GM18907 (cell line): ENCODE data around the gene OTUD4.

Source experiments
- ATAC-seq: cut with Tn5 transposase; IDR thresholded peaks from one replicate; pipeline ENCODE4 v1.9.1; 2021; ENCODE audit warnings: mild to moderate bottlenecking, moderate library complexity; ENCODE audit not compliant: unreplicated experiment

The OTUD4 gene

DNA sequence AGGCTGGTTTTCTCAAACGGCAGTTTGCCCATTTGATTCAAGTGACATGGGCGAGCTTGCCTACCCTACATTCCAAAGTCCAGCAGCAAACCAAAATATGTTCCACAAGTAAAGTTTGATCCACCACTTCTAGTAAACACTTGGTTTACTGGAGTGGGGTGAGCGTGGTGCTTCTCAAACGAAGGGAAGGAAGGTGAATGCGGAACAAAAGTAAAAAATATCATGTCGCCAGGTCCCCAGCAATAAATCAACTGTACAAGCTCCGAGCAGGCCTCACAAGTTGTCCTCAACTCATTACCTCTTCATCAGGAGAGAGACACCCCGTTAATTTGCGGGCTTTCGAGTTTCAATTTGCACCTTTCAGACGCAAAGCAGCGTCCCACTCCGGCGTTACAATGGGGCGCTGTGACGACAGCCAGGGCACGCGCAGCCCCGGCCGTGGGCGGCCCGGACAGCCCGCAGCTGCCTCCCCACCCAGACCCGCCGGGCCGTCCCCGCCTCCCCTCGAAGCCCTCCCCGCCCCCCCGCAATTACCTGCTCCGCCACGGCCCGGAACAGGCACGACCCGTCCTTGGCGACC lies 1.0 kb downstream of the OTUD4 start:
- ATAC-seq = peak; percentile 47

DNA sequence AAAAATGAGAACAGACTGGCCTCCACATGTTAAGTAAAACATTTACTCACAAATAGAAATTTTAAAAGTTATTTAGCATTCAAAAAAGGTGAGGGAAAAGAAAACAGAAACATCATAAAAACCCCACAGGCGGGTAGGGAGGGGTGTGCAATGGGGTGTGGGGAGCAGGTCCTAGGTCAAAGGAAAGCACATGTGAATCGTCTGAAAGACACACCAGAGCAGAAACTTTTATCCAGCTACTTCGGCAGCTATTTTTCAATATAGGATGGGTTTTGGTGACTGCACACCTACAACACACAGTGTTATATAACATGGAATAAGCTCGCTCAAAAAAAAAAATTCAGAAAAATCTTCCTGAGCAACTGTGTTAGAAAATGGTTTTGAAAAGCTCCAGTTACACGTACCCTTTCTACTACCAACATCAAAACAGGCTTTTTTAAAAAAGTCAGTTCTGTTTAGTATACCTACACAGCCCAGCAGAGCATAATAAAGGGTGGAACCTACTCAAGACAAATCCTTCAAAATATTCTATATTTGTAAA lies 1.6 kb downstream of the OTUD4 start:
- ATAC-seq = no peak

DNA sequence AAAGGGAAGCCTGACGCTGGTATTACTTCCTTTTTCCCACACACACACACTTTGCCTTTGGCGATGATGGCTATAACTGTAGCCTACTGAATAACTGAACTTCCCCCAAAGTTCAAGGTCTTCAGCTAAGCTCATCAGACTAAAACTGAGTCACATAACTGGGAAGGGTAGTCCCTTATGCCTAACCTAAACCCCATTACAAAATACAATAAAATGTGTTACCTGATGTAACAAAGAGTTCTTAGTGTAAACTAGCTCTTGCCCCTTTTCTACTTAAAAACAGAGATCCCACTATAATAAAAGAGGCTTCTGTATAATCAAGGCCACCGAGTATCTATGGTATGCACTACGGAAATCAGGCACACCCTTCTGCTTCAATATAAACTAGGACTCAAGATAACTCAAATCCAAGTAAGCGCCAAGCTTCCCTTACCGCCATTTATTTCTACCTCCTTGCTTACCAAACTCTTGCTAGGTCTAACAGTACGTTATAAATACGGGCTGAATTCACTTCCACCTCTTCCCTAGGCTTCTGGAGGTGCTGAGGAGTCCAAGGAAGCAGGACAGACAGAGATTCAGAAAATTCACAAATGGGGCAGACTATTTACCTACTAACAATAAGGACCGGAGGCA lies 2.4 kb downstream of the OTUD4 start:
- no peak for ATAC-seq

DNA sequence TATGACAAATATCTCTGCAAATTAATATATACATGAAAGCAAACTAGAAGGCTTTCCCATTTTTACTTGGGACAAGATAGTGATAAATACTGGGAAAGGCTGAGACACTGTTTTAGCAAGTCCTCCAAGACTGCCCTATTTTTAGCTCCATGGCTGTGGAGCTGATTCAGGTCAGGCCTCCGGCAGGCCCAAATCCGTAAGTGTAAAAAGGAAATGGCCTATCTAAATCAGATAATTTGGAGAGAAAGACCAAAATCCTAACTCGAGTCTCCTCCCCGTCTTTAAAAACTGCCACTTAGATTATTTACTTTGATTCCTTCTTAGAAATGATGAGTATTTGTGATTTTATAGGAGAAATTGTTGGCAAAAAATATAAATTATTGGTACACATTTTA lies 2.9 kb downstream of the OTUD4 start:
- ATAC-seq = no peak

DNA sequence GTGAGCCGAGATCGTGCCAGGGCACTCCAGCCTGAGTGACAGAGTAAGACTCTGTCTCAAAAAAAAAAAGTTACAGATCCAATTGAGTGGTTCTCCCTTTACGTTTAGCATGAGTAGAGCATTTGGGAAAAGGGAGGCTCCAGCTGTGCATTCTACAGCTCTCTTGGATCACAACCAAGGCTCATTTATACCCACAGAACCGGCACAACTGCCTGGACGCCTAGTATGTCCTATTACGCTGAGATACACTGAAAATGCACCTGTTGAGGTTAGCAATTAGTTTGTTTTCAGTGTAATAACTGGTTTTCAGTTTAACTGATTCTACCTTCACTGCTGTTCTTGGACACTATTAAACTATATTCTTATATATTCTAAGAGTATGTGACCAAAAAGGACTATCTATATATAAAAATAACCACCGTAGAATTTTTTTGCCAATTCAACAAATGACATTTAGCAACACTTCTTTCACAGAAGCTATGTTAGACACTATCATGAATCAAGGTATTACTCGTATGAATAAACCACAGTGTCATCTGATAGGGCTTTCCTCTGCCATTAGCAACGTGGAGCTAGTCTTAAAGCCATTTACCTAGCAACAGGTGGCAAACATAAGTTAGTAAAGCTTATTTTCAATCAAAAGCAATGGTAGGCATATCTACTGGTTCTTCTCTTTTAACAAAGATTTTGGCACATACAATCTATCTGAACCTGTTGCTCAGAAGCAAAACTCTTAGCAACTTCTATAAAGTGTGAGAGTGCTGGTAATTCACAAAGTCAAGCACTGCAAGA lies 3.6 kb downstream of the OTUD4 start:
- ATAC-seq = no peak

DNA sequence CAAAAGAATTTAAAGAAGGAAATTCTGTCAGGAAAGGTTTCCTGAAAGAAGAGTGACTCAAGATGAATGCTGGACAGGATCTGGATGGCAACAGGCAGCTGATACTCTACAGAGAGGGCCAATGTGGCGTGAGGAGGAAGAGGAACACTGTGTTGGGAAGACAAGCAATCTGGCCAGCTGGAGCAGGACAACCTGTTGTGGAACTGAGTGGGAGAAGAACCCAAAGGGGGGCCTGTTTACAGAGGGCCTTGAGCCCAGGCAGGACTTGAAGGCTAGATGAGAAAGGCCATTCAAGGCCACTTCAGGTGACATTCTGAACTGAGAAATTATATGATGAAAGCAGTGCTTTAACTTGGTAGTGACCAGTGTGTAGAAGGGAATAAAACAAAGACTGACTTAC lies 8.5 kb downstream of the OTUD4 start:
- no peak for ATAC-seq

DNA sequence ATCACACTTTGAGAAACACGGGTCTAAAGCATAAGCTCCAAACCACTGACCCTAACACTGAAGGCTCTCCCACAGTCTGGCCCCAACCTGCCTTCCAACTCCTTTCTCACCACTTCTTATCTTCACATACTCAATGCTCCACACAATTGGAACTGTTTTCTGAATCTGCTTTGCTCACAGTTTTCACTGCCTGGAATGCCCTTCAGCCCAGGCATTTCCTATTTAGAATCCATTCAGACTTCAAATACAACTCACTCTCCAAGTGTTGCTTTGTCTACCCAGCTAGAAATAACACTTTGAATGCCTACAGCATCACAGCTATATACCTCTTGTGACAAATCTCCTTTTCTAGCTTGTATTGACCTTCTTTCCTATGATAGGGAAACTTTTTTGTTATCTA lies 10.2 kb downstream of the OTUD4 start:
- no peak for ATAC-seq

DNA sequence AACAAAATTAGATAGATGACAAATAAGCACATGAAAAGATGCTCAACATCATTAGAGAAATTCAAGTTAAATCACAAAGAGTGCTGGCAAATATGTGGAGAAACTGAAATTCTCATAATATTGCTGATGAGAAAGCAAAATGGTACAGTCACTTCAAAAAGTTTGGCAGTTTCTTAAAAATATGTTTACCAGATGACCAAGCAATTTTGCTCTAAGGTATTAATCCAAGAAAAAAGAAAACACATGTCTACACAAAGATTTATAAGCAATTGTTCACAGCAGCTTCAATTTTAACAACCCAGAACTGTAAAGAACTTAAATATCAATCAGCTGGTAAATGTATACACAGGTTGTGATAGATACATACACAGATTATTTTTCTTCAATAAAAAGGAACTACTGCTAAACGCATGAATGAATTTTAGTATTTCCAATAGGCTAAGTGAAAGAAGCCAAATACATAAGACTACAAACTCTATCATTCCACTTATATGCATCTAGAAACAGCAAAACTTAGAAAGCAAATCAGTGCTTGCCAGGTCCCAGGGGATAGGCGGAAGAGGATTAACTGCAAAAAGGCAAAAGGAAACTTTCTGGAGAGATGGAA lies 11.7 kb downstream of the OTUD4 start:
- no peak for ATAC-seq

DNA sequence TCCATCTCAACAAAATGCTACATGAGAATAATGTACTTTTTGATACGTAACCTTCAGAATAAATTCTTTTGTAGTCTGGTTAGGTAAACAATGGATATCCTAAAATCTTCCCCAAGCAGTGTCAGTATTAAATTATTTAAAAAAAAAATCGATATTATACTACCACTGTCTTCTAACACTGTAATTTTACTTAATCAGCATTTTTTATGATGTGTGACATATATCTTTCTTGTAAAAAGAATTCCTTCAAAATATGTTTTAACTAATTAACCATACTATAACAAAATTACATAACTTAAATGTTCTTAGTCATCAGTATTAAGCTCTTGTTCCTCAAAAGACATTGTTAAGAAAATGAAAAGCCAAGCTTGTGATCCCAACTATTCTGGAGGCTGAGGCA lies 12.5 kb downstream of the OTUD4 start:
- no peak for ATAC-seq

DNA sequence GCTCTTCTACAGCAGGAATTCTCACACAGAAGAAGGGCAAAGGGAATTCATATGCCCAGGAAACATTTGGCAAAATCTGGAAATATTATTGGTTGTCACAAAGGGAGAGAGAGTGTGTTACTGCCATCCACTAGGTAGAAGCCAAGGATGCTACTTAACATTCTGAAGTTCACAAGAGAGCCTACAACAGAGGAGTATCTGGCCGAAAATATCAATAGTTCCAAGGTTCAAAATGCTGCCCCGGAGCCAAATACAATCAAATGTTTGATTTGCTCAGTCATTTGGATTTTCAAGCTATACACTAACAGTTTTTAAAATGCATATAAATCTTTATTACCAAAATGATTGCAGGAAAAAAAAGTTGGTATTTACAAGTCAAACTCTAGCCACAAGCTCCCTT lies 18.8 kb downstream of the OTUD4 start:
- ATAC-seq = no peak

DNA sequence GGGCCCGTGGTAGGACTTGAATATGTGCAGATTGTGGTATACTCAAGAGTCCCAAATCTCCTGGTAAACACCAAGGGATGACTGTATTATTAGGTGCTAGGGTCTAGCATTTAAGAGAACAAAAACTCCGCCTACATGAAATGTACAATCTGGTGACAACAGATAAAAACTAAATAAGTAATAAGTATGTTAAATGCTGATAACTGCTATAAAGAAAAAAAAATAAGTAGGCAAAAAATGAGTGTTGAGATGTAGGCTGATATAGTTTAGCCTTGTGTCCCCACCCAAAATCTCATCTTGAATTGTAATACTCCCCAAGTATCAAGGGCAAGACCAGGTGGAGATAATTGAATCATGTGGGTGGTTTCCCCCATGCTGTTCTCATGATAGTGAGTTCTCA lies 23.4 kb downstream of the OTUD4 start:
- no peak for ATAC-seq

DNA sequence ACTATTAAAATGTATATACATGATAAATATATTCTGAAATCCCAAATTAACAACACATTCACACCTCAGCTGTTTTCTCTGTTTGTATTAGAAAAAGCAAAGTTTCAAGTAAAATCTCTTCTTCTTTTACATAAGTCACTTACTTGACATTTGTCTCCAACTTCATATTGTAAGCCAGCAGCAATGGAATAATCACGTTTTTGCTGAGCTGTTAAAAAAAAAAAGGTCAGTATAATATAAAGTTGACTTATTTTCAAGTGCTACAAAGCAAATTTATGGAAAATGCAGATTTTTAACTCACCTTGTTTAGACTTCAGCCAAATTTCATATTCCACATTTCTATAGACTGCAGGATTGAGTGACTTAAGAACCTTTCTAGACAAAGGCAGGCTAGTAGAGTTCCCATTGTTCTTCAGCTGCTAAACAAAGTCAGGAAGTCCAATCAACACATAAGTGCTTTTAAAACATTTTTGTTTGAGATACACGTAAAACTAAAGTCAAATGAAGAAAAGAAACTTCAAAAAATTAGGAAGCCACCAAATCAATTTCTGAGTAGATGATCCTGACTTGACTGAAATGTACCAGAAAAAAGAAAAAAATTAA lies 25.0 kb downstream of the OTUD4 start:
- ATAC-seq = no peak

DNA sequence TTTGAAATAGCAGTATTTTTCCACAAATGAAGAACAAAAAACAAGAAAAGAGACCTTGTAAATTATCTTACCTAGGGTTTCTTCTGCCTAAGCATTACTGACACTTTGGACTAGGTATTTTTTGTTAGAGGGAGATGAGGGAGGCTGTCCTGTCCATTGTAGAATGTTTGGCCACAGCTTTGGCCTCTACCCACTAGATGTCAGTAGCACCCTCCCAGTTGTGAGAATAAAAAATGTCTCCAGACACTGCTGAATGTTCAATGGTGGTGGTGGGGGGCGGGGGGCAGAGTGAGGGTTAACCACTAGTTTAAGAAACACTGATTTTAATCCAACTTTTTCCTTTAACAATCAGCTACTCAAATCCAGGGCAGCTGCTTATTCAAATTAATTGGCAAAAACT lies 25.8 kb downstream of the OTUD4 start:
- peak; percentile 72 for ATAC-seq

DNA sequence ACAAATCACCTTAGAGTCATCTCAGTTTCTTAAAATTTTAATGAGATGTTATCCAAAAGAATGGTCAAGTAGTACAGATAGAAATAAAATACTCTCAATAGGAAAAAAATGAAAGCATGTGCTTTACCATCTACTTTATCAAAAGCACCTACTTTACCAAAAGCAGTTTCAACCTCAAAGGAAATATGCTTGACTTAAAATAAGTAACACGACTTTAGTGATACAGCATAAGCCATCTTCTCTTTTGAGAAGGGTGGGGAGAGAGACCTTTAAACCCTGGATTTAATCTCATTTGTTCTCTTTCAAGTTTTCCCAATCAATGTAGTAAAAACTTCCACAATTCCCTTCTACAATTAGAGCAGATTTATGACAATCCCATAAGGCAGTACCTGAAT lies 26.5 kb downstream of the OTUD4 start:
- ATAC-seq = no peak

DNA sequence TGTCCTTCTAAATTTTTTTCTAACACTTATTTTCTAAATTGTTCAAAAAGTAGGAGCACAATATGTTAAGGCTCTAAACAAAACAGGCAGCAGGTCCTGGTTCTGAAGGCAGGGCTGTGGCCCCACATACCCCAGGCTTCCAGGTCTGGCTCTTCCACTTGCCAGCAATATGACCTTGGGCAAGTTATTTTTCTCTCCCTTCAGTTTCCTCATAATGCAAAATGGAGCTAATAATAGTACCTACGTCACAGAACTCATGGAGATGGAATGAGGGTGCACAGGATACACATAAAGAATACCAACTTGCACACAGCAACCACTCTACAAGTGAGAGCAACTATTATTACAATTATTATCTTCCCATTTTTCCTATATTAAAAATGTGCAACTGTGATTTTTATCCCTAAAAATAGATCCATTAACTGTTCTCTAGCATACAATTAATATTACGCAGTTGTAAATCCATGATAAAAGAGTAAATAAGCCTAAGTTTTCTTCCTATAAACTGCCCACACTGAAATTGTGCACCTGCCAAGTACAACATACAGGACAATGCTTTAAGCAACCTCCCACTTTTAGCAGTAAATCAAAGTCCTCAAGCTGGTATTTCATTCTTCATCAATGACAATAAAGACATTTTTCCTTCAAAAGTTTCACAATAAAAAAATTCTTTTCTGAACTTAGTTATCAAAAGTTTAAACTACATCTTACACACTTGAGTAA lies 27.0 kb downstream of the OTUD4 start:
- no peak for ATAC-seq

DNA sequence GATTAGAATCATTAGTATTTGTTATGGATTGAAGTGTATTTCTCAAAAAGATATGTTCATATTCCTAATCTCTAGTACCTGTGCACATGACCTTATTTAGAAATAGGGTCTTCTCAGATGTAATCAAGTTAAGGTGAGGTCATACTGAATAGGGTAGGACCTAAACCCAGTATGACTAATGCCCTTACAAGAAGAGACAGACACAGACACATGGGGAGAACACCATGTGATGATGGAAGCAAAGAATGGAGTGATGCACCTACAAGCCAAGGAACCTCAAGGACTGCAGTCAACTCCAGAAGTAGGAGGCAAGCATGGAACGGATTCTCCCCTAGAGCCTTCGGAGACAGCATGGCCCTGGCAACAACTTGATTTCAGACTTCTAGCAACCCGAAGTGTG lies 31.4 kb downstream of the OTUD4 start:
- ATAC-seq = no peak

DNA sequence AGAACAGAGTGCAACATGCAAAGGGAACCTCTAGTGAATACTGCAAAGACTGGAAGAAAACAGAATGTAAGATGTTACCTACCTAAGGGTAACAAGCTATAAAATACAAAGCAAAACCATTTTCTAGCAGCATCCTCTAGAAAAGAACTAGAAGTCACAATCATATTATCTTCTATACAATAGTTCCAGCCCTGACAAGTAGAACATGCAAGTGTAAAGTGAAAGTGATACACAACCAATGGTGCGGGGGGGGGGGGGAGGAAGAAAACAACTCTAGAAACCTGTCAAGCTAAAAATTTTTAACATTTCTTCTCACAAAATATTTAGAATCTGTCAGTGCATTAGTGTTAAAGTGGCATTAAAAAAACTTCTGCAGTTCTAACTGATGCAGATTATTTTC lies 44.2 kb downstream of the OTUD4 start:
- peak; percentile 23 for ATAC-seq

DNA sequence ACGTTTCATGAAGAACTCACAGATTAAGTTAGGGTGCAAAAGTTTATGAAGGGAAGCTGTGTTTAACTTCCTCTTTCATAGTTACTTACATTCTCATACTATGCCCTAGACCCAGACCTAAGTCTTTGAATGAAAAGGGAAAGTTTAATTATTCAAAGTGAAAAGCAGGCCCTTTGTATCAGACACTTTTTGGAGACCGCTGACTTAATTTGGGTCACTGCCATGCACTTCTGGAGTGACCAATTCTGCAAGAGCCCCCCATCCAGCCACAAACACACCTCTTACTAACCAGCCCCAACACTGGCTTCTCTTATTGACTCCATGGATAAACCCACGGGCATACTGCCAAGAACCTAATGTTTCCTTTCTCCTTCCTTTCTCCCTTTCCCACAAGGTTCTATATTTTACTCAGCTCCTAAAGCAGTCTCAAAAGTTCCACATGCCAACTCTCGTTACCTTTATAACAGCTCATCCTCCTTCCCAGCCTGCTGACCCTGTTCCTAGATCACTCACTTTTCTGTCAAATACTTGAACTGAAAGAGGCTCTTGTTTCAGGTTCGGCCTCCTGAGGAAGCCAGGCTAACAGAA lies 47.8 kb downstream of the OTUD4 start:
- peak; percentile 86 for ATAC-seq

DNA sequence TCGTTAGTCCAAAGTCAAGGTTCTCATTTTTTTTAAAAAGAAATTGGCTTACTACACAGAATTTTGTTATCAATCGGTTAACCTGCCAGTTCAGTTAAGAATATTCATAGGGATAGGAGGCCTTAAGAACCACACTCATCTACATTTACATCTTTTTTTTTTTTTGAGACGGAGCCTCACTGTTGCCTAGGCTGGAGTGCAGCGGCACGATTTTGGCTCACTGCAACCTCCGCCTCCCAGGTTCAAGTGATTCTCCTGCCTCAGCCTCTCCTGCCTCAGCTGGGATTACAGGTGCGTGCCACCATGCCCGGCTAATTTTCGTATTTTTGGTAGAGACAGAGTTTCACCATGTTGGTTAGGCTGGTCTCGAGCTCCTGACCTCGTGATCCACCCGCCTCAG lies 48.5 kb downstream of the OTUD4 start:
- ATAC-seq = no peak

DNA sequence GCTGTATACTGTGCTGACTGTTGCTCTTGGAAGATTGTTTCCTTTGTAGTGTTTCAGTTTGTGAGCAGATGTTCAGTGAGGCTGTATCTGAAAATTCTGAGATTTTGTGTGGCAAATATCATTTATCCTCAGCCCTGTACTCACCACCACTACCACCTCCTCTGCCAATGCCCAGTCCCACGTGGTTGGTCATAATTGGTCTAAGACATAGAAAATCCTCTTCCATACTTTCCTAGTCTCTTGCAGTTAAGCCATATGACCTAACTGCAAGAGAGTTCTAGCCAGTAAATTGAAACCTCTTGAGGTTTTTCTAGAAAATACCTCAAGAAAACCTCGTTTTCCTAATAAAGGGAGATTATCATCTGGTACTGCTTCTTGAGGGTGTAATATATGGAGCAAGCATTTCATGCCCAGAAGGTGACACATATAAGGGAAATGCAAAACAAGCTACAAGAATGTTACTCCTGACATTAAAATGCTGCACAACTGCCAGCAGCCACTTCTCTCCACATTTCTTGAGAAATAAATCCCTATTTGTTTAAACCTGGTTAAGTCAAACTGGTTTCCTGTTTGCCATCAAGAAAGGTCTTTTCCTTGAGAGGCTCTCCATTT lies 49.5 kb downstream of the OTUD4 start:
- no peak for ATAC-seq
